Hepatocyte (in vitro differentiated cells): ENCODE measurements around the gene POLR3B.

Experiments used
- EZH2 ChIP-seq: fragments of 200-600 bp; sonication (generic); IDR thresholded peaks from 2 replicates; pipeline ENCODE4 v1.6.1; 2016; ENCODE audit warnings: antibody characterized with exemption, mild to moderate bottlenecking, borderline replicate concordance
- EZH2phosphoT487 ChIP-seq: fragments of 200-600 bp; sonication (generic); IDR thresholded peaks from one replicate; pipeline ENCODE4 v1.6.1; 2018; ENCODE audit warnings: antibody characterized with exemption, mild to moderate bottlenecking, low read depth, moderate library complexity; ENCODE audit not compliant: unreplicated experiment, severe bottlenecking
- TF ChIP-seq, protein P1 (sequence below): fragments of 200-600 bp; sonication (generic); IDR thresholded peaks from 2 replicates; pipeline ENCODE4 v1.5.1; 2016; ENCODE audit warnings: antibody characterized with exemption, mild to moderate bottlenecking; ENCODE audit not compliant: poor library complexity

DNA sequence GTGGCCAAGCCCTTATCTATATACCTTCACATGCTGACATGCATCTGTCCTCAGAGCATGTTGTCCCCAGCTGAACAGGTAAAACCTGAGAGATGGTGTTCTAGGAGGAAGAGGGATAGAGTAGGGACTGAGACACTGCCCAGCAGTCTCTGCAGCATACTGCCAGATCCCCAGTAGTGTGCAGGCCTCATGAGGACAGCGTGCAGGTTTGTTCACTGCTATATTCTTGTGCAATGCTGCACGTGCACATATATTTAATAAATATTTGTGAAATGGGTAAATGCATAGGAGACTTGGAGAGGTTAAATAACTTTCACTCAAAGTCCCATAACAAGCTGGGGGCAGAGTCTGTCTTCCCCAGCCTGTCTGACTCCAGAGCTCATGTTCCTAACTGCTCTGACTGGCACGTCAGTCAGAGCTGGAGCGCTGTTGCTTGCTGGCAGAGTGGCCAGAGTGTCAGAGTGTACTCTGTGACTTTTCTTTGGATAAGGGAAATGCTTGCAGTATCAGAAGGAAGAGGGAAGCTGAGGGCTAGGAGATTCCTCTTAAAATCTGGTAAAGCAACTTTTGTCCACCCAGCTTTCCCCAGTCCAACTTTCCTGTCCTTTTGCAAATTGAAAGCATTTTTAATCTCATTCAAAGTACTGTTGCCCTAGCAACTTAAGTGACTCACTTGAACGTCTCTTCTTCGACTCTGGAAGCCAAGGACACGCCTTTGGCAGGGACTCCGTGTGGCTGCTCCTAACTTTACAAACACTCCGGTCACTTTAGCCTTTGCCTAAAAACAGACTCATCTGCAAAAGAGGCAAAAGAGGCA is 14.9 kb upstream of the POLR3B start:
- TF ChIP-seq EZH2 (no peak), EZH2phosphoT487 (no peak)
- TF ChIP-seq, protein P1, sequence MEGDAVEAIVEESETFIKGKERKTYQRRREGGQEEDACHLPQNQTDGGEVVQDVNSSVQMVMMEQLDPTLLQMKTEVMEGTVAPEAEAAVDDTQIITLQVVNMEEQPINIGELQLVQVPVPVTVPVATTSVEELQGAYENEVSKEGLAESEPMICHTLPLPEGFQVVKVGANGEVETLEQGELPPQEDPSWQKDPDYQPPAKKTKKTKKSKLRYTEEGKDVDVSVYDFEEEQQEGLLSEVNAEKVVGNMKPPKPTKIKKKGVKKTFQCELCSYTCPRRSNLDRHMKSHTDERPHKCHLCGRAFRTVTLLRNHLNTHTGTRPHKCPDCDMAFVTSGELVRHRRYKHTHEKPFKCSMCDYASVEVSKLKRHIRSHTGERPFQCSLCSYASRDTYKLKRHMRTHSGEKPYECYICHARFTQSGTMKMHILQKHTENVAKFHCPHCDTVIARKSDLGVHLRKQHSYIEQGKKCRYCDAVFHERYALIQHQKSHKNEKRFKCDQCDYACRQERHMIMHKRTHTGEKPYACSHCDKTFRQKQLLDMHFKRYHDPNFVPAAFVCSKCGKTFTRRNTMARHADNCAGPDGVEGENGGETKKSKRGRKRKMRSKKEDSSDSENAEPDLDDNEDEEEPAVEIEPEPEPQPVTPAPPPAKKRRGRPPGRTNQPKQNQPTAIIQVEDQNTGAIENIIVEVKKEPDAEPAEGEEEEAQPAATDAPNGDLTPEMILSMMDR = no peak
